Measurements from ENCODE around the gene MAN1A1. TPM values are rescaled to one million over a fixed set of nuclear protein-coding genes. Genes with fewer than 3 reads are reported as not detected.

MAN1A1 gene
- polyA plus RNA-seq, 1 experiment, result 1.6 TPM

DNA sequence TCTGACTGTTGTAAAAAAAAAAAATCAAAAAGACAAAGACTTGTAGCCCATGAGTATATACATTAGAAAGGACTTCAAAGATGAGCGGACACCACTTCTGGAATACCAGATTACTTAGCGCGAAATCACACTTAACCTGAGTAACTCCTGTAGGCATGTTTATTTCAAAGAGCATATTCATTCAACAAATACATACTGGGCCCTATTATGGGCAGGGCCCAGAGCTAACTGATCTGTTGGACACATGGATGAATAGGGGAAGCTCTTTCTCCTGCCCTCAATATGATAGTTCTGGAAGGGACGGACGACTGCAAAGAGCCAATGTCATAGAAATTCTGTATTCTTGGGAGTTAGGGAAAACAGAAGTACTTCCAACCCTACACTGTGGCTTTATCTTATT, 12.3 kb downstream of the MAN1A1 start:
- ChIA-PET CTCF (no interaction called here), POLR2A (no interaction called here)
- H3K36me3 ChIP-seq (ENCODE audit: control insufficient read depth, insufficient read depth, low read length), result no peaks in the 10 kb centered on the region
- no peak for DNase-seq (ENCODE audit: low read depth)
- H3K4me3 ChIP-seq (ENCODE audit: low read depth, low read length), result no peak overlapping the region
- no peaks in the 10 kb centered on the region for H3K27me3 ChIP-seq (ENCODE audit: control insufficient read depth, insufficient read depth, low read length)
- TF ChIP-seq, protein P1, sequence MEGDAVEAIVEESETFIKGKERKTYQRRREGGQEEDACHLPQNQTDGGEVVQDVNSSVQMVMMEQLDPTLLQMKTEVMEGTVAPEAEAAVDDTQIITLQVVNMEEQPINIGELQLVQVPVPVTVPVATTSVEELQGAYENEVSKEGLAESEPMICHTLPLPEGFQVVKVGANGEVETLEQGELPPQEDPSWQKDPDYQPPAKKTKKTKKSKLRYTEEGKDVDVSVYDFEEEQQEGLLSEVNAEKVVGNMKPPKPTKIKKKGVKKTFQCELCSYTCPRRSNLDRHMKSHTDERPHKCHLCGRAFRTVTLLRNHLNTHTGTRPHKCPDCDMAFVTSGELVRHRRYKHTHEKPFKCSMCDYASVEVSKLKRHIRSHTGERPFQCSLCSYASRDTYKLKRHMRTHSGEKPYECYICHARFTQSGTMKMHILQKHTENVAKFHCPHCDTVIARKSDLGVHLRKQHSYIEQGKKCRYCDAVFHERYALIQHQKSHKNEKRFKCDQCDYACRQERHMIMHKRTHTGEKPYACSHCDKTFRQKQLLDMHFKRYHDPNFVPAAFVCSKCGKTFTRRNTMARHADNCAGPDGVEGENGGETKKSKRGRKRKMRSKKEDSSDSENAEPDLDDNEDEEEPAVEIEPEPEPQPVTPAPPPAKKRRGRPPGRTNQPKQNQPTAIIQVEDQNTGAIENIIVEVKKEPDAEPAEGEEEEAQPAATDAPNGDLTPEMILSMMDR (IDR thresholded peaks at IDR 0.05; ENCODE audit: insufficient read depth, low read depth, low read length), result no peak

DNA sequence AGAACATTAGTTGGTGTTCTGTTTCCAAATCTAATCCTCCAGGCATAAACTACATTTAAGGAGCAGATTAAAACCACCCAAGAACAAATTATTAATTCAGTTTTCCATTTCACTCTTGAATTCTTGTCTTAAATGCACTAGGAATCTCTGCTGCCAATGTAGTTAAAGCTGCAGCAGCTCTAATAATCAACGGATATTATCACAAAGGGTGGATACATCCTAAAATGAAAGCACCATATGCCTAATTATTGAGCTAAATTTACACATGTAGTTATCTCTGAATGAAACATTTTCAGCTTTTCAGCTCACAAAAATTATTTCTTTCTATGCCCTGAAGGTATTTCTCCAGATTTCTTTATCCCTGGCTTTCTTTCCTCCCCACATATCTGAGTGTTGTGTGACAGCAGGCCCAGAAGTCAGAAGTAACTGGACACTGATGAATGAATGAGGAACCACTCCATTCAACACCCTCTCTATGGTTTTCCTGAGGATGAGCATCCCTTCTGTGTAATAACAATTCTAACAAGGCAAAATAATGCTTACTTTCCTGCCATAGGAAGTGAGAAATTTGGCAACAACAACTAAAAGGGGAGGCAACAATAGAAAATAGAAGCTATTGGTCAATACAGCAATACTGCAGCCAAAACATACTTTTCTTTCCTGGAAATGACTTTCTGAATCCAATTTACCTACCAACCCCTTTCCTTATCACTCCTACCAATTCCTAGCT, 14.9 kb downstream of the MAN1A1 start:
- Histone ChIP-seq H3K36me3 (ENCODE audit: control insufficient read depth, insufficient read depth, low read length) (no peaks in the 10 kb centered on the region), H3K27me3 (ENCODE audit: control insufficient read depth, insufficient read depth, low read length) (no peaks in the 10 kb centered on the region), H3K4me3 (ENCODE audit: low read depth, low read length) (no peak overlapping the region)
- DNase-seq (ENCODE audit: low read depth), result no peak
- TF ChIP-seq, protein P1 (IDR thresholded peaks at IDR 0.05; ENCODE audit: insufficient read depth, low read depth, low read length), result no peak
- POLR2A ChIA-PET, result no interaction called here
- CTCF ChIA-PET, result interaction anchor here (1.6 kb wide), 1 partner anchor 12 kb away, joined by 4 read pairs; no protein-coding TSS in a partner anchor

DNA sequence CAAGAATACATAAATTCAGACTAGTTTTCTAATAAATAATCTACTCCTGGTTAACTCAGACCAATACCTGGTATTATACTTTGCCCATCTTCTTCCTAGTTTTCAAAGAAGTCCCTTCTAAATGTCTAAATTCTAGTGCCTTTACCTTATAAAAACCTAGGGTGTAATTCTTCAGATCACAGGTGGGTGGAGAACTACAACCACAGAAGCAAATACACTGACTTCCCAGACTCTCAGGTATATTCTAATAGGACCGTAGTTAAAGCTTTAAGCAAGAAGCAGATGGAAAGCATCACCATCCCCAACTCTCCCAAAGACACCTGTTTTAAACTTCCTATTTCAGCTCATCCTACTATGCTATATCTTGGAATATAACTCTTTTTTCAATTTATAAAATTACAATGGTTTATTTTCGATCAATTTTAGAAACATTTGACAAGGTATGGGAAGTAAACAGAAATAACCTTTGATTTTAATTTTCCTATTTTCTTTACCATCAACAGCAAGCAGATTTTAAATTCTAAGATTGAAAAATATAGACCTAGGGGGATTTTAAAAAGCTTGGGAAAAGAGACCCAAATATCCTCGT, 15.8 kb downstream of the MAN1A1 start:
- POLR2A ChIA-PET, result no interaction called here
- DNase-seq (ENCODE audit: low read depth), result no peak
- TF ChIP-seq, protein P1 (IDR thresholded peaks at IDR 0.05; ENCODE audit: insufficient read depth, low read depth, low read length), result peak; percentile 24; the same call in 1 of the 2 replicates
- H3K27me3 ChIP-seq (ENCODE audit: control insufficient read depth, insufficient read depth, low read length), result no peaks in the 10 kb centered on the region
- CTCF ChIA-PET, result interaction anchor here (1.6 kb wide), 1 partner anchor 13 kb away, joined by 4 read pairs; no protein-coding TSS in a partner anchor
- no peaks in the 10 kb centered on the region for H3K36me3 ChIP-seq (ENCODE audit: control insufficient read depth, insufficient read depth, low read length)
- no peak overlapping the region for H3K4me3 ChIP-seq (ENCODE audit: low read depth, low read length)

GRCh38 chr6:119333063-119333609, 16.4 kb downstream of the MAN1A1 start:
- CTCF ChIA-PET, result no interaction called here
- no peak for DNase-seq (ENCODE audit: low read depth)
- POLR2A ChIA-PET, result no interaction called here
- TF ChIP-seq, protein P1 (IDR thresholded peaks at IDR 0.05; ENCODE audit: insufficient read depth, low read depth, low read length), result no peak
- Histone ChIP-seq H3K27me3 (ENCODE audit: control insufficient read depth, insufficient read depth, low read length) (no peaks in the 10 kb centered on the region), H3K36me3 (ENCODE audit: control insufficient read depth, insufficient read depth, low read length) (no peaks in the 10 kb centered on the region), H3K4me3 (ENCODE audit: low read depth, low read length) (no peak overlapping the region)

DNA sequence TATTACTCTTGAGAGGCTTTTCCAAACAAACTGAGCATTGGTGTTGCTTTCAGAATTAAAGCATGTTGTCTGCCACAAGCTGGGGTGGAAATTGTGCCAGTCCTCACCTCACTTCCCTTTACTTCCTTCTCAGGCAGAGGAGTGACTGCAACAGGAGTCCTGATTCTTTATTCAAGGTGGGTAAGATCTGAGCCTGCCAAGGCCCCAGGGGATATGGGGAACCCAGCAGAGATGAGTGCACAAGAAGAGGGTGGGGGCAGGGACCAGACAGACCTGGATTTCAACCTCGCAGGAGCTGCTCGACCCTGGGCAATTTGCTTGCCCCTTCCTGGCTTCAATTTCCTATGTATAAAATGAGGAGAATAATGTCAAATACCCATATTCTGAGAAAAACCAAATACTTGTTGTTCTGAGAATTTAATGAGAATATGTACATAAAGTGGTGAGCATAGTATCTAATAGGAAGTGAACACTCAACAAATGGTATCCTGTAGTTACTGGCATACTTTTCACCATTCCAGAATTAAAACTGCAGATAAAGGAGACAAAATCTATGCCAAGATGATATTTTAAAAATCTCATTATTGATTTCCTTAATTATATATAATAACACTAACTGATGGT, 17.8 kb downstream of the MAN1A1 start:
- no peaks in the 10 kb centered on the region for H3K27me3 ChIP-seq (ENCODE audit: control insufficient read depth, insufficient read depth, low read length)
- POLR2A ChIA-PET, result no interaction called here
- CTCF ChIA-PET, result no interaction called here
- DNase-seq (ENCODE audit: low read depth), result no peak
- TF ChIP-seq, protein P1 (IDR thresholded peaks at IDR 0.05; ENCODE audit: insufficient read depth, low read depth, low read length), result no peak
- H3K4me3 ChIP-seq (ENCODE audit: low read depth, low read length), result no peak overlapping the region
- no peaks in the 10 kb centered on the region for H3K36me3 ChIP-seq (ENCODE audit: control insufficient read depth, insufficient read depth, low read length)

Measured in BJ (cell line).